HG02970 (cell line): ENCODE data around the gene MGLL.
"Not testable (repeated sequence)": the region's sequence is repeated elsewhere in the genome, so short reads cannot be mapped to it uniquely, and the experiment has no call there.

Experiments
- ATAC-seq: cut with Tn5 transposase; IDR thresholded peaks from one replicate; pipeline ENCODE4 v1.9.1; 2021; ENCODE audit warnings: mild to moderate bottlenecking, moderate library complexity, moderate number of reproducible peaks; ENCODE audit not compliant: unreplicated experiment, low FRiP score

Gene MGLL

DNA sequence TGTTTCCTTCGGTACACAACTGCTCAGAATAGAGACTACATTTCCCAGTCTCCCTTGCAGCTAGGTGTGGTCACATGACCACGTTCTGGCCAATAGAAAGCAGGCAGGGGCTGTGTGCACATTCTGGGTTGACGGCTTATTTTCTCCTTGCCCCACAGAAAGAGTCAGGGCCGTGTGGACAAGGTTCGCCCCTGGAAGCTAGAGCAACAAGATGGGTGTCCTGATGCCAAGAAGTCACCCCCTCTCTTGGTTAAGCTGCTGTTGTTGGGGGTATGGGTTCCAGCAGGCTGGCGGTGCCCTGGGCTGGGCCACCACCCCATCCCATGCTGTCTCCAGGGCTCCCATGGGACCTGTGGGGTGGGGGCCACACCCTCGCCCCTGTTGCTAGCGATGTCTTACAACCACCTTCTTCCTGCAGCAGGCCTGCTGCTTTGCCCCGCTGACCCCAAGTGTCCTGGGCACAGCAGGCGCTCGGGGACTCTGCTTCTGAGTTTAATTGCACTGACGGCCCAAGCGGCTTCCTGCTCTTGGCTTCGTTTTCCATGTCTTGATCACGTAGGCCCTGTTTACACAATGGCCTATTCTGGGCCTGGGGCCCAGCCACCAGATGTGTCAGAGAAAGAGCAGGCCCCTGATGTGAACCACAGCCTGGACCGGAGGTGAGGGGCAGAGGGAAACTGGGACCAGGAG, 124.6 kb downstream of the MGLL start:
- no peak for ATAC-seq

DNA sequence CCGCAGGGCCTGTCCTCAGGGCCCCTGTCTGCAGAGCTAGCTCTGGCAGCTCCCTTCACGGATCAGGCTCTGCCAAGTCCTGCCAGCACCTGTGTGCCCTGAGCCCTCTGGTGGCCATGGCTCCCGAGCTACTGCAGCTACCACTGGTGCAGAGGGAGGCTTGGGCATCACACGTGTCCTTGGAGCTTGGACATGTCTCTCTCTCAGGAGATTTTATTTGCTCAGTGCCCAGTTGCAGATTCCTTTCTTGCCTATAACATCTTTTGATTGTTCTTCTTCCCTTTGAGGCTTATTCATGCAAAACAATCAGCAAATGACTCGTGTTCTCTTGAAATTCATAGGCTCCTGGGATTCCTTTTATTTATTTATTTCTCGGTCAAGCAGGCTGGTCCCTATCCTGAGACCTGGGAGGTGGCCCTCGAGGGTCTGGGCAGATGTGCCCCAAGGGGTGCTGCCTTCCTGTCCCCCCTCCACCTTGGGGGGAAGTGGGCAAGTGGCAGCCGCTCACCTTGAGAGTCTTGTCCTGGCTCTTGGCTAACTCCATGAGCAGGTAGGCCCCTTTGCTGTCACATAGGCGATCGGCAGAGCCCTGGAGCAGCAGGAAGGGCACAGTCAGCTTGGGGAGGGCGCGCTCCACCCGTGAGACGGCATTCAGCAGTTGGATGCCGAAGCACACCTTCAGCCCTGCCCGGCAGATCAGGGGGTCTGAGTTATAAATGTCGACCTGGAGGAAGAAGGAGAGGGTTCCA, 127.7 kb downstream of the MGLL start:
- no peak for ATAC-seq

DNA sequence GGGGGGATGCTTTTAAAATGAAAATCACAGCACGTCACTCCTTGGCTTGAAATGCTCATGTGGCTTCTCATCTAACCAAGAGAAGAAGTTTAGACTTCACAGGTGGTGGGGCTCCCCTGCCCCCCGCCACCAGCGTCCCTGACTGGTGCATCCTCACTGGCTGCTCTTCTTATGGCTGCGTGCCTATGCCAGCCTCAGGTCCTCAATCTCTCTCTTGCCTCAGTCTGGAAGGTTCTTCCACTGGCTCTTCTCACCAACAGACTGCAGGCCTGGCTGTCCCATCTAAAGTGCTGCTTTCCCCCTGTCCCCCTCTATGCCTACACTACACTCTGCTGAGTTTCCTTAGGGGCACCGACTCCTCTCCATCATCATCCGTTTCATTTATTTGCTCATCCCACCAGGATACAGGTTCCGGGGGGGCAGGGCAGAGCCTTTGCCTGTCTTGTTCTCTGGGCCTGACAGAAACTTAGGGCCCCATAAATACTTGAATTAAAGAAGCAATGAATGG, 128.9 kb downstream of the MGLL start:
- ATAC-seq = no peak

DNA sequence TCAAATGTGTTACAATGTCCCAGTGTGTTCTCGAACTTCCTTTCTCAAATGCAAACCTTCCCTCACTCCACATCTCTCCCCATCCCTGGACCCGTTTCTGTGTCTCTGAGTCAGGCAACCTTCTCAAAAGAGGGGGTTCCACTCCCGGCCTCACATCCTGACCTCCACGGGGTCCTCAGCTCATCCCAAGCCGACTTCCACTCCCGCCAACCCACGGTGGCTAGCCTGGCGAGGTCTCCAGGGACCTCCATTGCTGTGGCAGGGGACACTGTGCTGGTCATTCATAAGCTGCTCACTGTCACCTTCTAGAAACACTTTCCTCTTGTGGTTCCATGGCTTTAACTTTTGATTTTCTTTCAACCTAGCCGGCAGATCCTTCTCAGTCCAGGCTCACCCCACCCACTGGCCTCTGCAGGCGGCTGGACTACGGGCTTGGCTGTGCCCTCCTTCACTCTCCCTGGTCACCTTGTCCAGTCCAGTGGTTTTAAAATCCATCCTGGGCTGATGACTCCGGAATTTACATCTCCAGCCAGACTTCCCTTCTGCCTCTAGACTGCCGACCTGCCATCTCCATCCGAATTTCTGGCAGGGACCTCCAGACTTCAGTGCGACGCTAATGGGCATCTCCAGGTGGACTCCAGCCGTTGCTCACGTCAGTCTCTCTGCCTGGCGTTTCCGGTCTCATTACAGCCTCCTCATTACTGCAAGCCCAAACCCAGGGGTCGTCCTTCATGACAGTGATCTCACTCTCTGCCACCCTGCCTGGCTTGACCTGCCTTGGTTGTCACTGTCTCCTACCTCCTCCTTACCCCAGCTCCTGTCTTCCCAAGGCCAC, 129.6 kb downstream of the MGLL start:
- no peak for ATAC-seq

DNA sequence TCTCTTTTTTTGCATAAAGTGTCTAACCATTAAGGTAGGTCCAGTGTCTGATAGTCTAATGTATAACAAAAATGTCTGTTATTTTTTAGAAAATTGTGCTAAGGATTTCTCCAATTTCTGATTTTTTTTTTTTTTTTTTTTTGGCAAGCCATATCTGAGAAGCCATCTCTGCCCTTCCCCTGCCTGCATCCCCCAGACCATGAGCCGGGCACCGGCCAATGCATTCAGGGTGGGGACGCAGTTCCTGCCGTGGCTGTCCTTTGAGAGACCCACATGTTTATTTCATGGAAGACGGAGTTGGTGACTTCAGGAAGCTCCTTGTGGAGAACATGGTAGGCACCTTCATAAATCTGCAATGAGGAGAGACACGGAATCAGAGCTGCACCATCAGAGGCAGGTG, 130.3 kb downstream of the MGLL start:
- no peak for ATAC-seq

DNA sequence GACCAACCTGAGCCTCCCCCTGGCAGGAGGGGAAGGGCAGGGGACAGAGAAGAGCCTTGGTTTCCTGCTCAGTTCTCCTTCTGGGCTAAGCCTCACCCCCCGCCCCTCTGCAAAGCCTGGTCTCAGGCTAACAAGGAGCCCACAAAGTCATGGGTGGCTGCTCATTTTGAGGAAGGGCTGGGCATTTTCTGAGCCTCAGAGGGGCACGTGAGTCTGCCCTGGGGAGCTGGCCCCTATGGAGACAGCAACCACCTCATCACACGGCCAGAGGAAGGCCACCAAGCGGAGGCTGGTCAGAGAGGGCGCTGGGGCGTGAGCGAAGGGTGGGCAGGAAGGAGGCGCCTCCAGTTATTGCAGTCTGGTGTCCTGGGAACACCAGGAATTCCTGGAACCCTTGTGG, 130.8 kb downstream of the MGLL start:
- ATAC-seq = no peak

DNA sequence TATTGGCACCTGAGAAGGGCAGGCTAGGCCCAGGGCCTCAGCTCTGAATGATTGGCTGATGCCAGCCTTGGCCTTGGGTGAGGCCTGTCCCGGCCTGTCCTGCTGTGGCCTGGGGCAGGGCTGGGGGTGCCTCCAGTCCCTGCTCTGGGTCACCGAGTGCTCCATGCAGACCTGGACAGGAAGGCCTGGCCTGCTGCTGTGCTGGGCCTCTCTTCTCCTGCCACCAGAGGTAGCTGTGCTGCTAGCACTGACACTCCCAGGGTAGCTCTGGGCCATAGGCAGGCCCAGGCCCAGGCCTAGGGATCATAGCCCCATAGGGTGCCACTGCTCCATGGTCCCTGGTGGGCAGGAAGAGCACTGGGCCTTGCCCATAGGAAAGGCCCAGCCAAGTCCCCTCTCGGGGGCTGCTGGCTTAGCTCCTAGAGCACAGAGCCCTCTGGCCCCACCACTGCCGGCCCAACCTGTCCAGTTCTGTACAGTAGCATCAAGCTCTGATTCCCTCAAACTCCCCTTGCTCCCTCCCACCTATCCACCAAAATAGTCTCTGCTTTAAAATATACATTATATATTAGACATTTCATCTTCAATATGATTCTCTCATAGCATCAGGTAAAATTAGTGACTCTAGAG, 131.4 kb downstream of the MGLL start:
- ATAC-seq = no peak

DNA sequence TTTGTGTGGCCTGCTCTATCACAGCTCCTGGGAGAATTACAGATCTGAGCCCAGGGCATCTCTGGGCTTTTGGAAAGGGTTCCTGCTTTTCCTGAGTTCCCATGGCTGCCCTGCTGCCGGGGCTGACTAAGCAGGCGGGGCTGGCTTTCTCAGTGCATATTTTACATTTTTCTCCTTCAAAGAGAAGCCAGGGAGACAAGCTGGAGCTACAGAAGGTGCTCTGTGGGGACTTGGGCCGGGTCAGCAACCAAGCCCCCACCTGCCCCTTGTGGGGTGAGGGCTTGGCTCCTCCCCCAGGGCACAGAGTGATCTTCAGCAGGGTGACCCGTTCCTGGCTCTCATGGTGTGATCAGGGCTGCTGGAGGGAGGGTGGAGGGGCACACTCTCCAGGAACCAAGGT, 132.2 kb downstream of the MGLL start:
- no peak for ATAC-seq

DNA sequence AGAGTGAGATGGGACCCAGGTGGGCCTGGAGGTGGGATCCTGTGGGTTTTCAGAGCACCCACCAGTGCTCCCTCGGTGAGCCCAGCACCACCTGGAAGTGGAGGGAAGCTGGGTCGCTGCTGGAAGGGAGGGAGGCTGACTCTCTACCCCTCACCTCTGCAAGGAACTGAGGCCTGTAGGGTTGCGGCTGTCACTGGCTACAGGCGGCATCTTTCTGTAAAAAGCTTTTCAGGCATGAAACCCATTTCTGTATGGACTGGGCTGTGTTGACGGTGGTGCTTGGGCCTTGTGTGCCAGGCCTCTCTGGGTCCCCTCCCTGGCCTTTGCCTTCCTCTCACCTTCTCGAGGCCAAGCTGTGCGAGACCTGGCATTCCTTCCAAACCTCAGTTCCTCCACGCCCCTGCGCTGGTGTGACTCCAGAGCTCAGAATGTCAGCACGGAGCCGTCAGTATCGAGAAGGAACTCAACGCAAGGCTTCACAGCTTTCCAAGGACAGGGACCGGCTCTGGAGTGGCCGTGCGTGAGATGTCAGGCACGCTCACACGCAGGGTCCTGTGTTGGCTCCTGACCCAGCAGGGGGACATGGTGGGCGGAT, 133.0 kb downstream of the MGLL start:
- ATAC-seq = no peak

DNA sequence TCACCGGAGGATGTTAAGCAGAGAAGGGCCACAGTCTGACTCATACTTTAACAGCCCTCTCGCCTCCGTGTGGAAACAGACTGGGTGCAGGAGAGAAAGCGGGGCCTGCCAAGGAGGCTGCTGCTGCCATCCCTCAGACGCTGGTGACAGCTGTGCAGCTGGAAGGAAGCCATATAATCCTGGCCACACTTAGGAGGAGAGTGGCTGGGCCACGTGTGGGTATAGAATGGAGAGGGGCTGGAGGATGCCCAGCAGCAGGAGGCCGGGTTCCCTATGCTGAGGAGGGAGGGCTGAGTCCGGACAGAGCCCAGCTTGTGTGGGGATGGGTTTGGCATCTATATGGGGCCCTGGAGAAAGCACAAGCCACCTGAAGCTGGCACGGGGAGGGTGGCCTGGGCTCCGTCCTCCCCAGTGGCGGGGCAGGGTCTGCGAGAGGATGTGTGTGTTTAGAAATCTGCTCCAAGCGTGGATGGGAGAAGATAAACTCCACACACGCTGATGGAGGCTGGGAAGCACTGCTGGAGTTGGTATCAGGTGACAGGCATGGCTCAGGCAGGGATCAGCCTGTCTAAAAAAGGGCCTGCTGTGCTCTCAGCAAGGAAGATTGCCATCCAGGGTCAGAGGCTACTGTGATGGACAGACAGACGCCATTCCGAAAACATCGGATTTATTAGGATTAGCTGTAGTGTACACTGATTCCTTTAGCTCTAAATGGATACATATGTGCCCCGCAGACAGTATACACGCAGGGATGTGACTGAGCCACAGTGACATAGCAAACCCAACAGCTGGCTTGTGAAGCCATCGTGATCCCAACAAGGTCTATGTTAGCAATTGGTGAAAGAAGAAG, 133.7 kb downstream of the MGLL start:
- no peak for ATAC-seq

DNA sequence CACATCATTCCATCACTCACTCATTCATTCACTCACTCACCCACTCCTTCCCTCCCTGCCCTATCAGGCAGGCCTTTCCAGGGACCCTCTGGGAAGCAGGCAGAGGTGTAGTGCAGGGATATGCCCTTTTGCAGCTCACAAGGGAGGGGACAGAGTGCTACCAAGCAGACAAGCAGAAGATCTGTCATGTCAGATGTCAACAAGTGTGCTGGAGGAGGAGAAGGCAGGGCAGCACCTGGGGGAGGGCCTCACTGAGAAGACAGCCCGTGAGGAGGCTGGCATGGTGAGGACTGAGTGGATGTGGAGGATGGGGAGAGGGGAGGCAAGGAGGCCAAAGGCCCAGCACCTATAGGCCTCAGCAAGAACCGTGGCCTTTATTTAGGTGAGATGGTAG, 134.3 kb downstream of the MGLL start:
- no peak for ATAC-seq

DNA sequence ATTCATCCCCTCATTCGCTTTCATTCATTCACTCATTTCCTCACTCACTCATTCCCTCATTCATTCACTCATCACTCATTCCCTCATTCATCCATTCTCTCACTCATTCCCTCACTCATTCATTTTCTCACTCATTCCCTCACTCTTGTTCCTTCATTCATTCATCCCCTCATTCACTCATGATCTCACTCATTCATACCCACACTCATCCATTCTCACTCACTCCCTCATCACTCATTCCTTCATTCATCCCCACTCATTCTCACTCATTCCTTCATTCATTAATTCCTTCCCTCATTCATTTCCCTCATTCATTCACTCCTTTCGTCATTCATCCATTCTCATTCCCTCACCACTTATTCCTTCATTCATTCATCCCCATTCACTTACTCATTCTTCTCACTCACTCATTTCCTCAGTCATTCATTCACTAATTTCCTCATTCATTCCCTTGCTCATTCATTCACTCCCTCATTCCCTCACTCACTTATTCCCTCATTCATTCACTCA, 135.0 kb downstream of the MGLL start:
- no peak for ATAC-seq

DNA sequence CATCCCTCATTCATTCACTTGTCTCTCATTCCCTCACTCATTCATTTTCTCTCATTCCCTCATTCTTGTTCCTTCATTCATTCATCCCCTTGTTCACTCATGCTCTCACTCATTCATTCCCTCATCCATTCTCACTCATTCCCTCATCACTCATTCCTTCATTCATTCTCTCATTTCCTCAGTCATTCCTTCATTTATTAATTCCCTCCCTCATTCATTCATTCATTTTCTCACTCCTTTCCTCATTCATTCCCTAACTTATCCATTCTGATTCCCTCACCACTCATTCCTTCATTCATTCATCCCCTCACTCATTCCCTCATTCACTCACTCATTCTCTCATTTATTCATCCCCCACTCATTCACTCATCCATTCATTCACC, 135.8 kb downstream of the MGLL start:
- ATAC-seq = no peak

DNA sequence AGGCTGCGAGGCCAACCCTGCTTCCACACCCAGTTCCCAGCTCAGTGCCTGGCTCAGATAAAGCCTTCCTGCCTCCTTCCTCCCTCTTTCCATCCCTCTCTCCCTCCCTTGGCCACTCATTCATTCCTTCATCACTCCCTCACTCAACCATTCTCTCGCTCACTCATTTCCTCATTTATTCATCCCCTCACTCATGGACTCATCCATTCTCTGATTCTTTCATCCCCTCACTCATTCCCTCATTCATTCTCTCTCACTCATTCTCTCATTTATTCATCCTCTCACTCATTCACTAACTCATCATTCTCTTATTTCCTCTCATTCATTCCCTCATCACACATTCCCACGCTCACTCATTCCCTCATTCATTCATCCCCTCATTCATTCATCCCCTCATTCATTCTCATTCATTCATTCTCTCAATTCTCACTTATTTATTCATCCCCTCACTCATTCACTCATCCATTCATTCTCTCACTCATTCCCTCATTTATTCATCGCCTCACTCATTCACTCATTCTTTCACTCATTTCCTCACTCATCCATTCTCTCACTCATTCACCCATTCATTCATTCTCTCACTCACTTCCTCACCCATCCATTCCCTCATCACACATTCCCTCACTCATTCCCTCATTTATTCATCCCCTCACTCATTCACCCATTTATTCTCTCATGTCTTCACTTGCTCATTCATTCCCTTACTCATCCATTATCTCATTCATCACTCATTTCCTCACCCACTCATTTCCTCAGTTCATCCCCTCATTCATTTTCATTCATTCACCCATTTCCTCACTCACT, 136.4 kb downstream of the MGLL start:
- ATAC-seq = no peak

DNA sequence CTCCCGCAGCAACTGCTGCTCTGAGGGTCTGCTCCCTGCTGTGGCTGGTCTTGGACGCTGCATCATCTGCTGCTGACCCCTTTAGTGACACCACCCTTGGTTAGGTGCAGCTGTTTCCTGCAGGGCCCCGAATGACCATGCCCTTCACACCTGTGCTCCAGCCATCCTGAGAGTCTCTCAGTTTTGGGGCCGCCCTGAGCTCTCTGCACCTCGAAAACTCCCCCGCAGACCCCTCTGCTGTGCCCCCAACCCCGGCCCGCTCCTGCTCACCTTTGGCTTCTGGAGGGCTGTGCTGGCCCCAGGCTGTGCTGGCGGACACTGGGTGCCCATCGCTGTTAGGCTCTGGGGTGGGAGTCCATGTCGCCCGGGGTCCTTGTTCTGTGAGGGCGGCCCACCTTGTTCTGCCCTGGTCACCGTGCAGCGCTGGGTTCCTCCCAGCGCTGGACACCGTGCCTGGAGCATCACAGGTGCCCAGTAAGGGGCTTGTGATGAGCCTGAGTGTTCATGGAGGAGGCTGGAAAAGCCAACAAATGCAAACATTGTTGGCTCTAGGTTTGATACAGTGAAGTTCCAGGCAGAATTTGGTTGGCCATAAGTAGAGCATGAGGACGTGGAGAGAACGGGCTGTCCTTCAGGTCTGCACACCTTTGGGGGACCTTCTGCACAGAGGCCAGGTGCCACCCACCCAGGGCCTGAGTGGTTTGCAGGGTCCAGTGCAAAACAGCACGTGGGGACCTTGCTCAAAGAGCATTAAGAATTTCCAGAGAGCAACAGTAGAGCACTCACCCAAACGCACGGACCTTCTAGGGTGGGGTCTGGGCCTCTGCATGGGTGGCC, 137.2 kb downstream of the MGLL start:
- no peak for ATAC-seq

DNA sequence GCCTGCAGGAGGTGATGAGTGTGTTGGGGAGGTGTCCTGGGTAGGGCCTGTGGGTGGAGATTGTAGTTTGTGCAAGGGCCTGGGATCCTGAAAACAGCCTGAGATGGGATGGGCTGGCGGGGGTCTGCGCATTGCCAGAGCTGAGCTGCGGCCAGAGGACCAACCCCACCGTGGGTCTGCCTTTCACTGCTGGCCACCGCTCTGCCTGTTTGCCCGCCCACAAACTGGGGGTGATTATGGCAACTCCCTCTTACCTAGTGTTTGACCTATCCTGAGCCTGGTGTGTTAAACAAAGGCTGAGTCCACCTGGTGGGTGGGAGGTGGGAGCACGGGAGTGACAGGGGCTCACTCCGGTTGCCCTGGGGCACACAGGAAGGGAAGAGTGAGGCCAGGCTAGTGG, 139.8 kb downstream of the MGLL start:
- ATAC-seq = no peak

DNA sequence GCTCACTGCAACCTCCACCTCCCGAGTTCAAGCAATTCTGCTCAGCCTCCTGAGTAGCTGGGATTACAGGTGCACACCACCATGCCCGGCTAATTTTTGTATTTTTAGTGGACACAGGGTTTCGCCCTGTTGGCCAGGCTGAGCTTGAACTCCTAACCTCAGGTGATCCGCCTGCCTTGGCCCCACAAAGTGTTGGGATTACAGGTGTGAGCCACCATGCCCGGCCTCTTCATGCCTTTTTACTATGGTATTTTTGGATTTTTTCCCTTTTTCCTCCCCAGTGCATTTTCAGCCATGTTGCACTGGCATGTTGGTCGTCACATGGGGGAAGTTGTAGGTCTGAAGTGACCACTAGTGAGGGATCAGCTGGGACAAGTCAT, 140.2 kb downstream of the MGLL start:
- ATAC-seq = not testable (repeated sequence)

DNA sequence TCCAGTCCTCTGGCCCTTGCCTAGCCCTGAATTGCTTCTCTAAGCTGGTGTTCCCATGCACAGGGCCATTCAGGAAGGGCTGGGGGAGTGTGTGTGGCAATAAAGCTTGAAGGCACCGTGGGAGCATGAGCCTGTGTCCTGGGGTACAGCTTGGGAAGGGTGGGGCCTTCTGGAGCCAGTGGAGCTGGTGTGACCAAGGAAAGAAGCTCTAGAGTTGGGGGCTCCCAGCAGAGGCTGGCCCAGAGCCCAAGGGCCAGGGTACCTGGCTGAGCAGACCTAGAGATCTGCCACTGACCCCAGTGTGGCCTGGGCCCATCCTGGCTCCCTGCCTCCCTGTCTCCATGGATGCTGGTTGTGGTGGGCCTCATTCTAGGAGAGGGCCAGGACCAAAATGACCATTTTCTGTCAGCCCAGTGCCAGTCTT, 141.5 kb downstream of the MGLL start:
- ATAC-seq = no peak
